ENCODE data around the gene TAF13.
A peak's percentile ranks its signal among the peaks of the same experiment; 100 is the strongest.

The TAF13 gene

GRCh38 chr1:109090196-109091077 is 14.6 kb upstream of the TAF13 start, which contains the start of gene TMEM167B (continued):
- TF ChIP-seq YY2 (tag by site-specific recombination; IDR thresholded peaks at IDR 0.05) (peak; percentile 71), BCL11B (tag by site-specific recombination; IDR thresholded peaks at IDR 0.05; ENCODE audit: low read depth) (peak; percentile 46; the same call in 1 of the 2 replicates), ZNF692 (tag by site-specific recombination; IDR thresholded peaks at IDR 0.05) (peak; percentile 85), ZBTB6 (tag by site-specific recombination; IDR thresholded peaks at IDR 0.05) (peak; percentile 70), PRDM10 (tag by site-specific recombination; IDR thresholded peaks at IDR 0.05) (peak; percentile 82), ZNF157 (tag by site-specific recombination; IDR thresholded peaks at IDR 0.05) (no peak), OVOL3 (tag by site-specific recombination; IDR thresholded peaks at IDR 0.05) (peak; percentile 82; the same call in 1 of the 2 replicates), ZNF501 (tag by site-specific recombination; IDR thresholded peaks at IDR 0.05) (peak; percentile 99), ZEB2 (tag by site-specific recombination; IDR thresholded peaks at IDR 0.05) (peak; percentile 79), KLF16 (tag by site-specific recombination; IDR thresholded peaks at IDR 0.05) (peak; percentile 97), ZNF600 (tag by site-specific recombination; IDR thresholded peaks at IDR 0.05) (peak; percentile 94), ZBTB7A (tag by site-specific recombination; IDR thresholded peaks at IDR 0.05; ENCODE audit: low read depth) (0 out of 2 replicates have a peak, but pooled peaks have one; percentile 69), ZNF488 (tag by site-specific recombination; IDR thresholded peaks at IDR 0.05) (no peak), ZNF311 (tag by site-specific recombination; IDR thresholded peaks at IDR 0.05; ENCODE audit: borderline replicate concordance) (no peak), ZNF514 (tag by site-specific recombination; IDR thresholded peaks at IDR 0.05) (no peak), ZNF791 (tag by site-specific recombination; IDR thresholded peaks at IDR 0.05) (no peak), ZBTB21 (tag by site-specific recombination; IDR thresholded peaks at IDR 0.05) (peak; percentile 75; the same call in 1 of the 2 replicates), BCL11A (tag by site-specific recombination; IDR thresholded peaks at IDR 0.05; ENCODE audit: low read depth) (peak; percentile 49; the same call in 1 of the 2 replicates), ZFP41 (tag by site-specific recombination; IDR thresholded peaks at IDR 0.05; ENCODE audit: borderline replicate concordance) (no peak), ZBTB10 (tag by site-specific recombination; IDR thresholded peaks at IDR 0.05) (peak; percentile 99)
